ENCODE results near the gene DLG2. TPM values are rescaled to one million over a fixed set of nuclear protein-coding genes. Genes with fewer than 3 reads are reported as not detected.

Gene DLG2
- total RNA-seq, 2 experiments from 2014 or later = 2.0 to 2.1 TPM

DNA sequence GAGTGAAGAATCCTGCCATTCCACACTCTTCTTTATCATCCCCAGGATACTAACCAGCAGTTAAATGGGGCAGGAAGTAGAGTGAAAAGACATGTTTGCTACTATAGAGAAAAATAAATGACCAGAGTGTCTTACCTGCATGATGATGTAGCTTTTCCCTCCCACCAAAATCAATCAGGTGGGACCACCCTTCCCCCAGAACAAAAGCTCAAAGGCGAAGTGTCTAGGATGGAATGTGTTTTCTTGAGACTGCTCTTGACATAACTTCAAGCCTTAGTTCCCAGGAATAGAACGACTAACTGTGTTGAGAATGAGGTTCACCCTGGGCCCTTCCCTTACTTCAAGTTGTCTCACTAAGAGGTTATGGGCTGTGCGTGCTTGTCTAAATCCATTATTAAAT is 2001.8 kb downstream of the DLG2 start:
- ChIA-PET CTCF (no interaction called here), POLR2A (no interaction called here)
- Histone ChIP-seq H3K27me3 (ENCODE audit: control insufficient read depth in 1 of 2, insufficient read depth in 2 of 2, low read length in 2 of 2) (no peaks in the 10 kb centered on the region), H3K36me3 (ENCODE audit: insufficient read depth, low read length) (no peaks in the 10 kb centered on the region), H3K4me1 (ENCODE audit: insufficient read depth, low read length) (no peaks in the 10 kb centered on the region), H3K4me3 (ENCODE audit: low read length) (no peak overlapping the region), H3K9me3 (ENCODE audit: control insufficient read depth in 1 of 2, insufficient read depth in 1 of 2, low read length in 2 of 2) (no peaks in the 10 kb centered on the region), H3K27ac (ENCODE audit: low read depth in 1 of 2, low read length in 2 of 2) (no peak overlapping the region)
- Mint-ChIP-seq H3K4me1 (ENCODE audit: low read depth) (no peaks in the 10 kb centered on the region), H3K27ac (no peak overlapping the region), H3K9me3 (no peaks in the 10 kb centered on the region), H3K27me3 (peaks cover 4% of the 10 kb centered on the region), H3K4me3 (no peak overlapping the region), H3K36me3 (ENCODE audit: low read depth) (no peaks in the 10 kb centered on the region)
- ATAC-seq (ENCODE audit: poor library complexity) = no peak
- TF ChIP-seq CTCF (IDR thresholded peaks at IDR 0.05) = no peak
- DNase-seq = no peak
- intact Hi-C loops (cut with DNase I, micrococcal nuclease) = no loop called here

GRCh38 chr11:83617671-83618070 is 2009.5 kb downstream of the DLG2 start:
- Histone ChIP-seq H3K9me3 (ENCODE audit: control insufficient read depth in 1 of 2, insufficient read depth in 1 of 2, low read length in 2 of 2) (no peaks in the 10 kb centered on the region), H3K4me1 (ENCODE audit: insufficient read depth, low read length) (no peaks in the 10 kb centered on the region), H3K4me3 (ENCODE audit: low read length) (no peak overlapping the region), H3K27ac (ENCODE audit: low read depth in 1 of 2, low read length in 2 of 2) (no peak overlapping the region), H3K27me3 (ENCODE audit: control insufficient read depth in 1 of 2, insufficient read depth in 2 of 2, low read length in 2 of 2) (no peaks in the 10 kb centered on the region), H3K36me3 (ENCODE audit: insufficient read depth, low read length) (no peaks in the 10 kb centered on the region)
- H3K27me3 Mint-ChIP-seq = no peaks in the 10 kb centered on the region
- no peak for TF ChIP-seq CTCF (IDR thresholded peaks at IDR 0.05)
- intact Hi-C loops (cut with DNase I, micrococcal nuclease) = no loop called here
- ChIA-PET CTCF (no interaction called here), POLR2A (no interaction called here)
- no peak for DNase-seq
- no peak overlapping the region for H3K27ac Mint-ChIP-seq
- ATAC-seq (ENCODE audit: poor library complexity) = no peak
- H3K9me3 Mint-ChIP-seq = no peaks in the 10 kb centered on the region
- H3K36me3 Mint-ChIP-seq (ENCODE audit: low read depth) = no peaks in the 10 kb centered on the region
- H3K4me1 Mint-ChIP-seq (ENCODE audit: low read depth) = no peaks in the 10 kb centered on the region
- no peak overlapping the region for H3K4me3 Mint-ChIP-seq

- H3K36me3 Mint-ChIP-seq (ENCODE audit: low read depth) = no peaks in the 10 kb centered on the region
- no peaks in the 10 kb centered on the region for H3K9me3 ChIP-seq (ENCODE audit: control insufficient read depth in 1 of 2, insufficient read depth in 1 of 2, low read length in 2 of 2)
- ATAC-seq (ENCODE audit: poor library complexity) (no peak), DNase-seq (no peak)
- no peaks in the 10 kb centered on the region for H3K36me3 ChIP-seq (ENCODE audit: insufficient read depth, low read length)
- no peak overlapping the region for H3K4me3 ChIP-seq (ENCODE audit: low read length)
- H3K4me3 Mint-ChIP-seq = no peak overlapping the region
- H3K27me3 Mint-ChIP-seq = peaks cover 5% of the 10 kb centered on the region
- ChIA-PET CTCF (no interaction called here), POLR2A (no interaction called here)
- H3K27me3 ChIP-seq (ENCODE audit: control insufficient read depth in 1 of 2, insufficient read depth in 2 of 2, low read length in 2 of 2) = peaks cover 0 to 4% of the 10 kb centered on the region in 2 experiments
- H3K27ac ChIP-seq (ENCODE audit: low read depth in 1 of 2, low read length in 2 of 2) = no peak overlapping the region
- no peak overlapping the region for H3K27ac Mint-ChIP-seq
- no peak for TF ChIP-seq CTCF (IDR thresholded peaks at IDR 0.05)
- no peaks in the 10 kb centered on the region for H3K4me1 ChIP-seq (ENCODE audit: insufficient read depth, low read length)
- H3K9me3 Mint-ChIP-seq = no peaks in the 10 kb centered on the region
- intact Hi-C loops (cut with DNase I, micrococcal nuclease) = no loop called here
- no peaks in the 10 kb centered on the region for H3K4me1 Mint-ChIP-seq (ENCODE audit: low read depth)
Observed at GRCh38 chr11:83613767-83614121, 2013.4 kb downstream of the DLG2 start.
